Esophagus muscularis mucosa (tissue), 4 donors: ENCODE measurements around the gene PAQR5. TPM values are rescaled to one million over a fixed set of nuclear protein-coding genes. Genes with fewer than 3 reads are reported as not detected.

Experiments used
- DNase-seq: peaks from one replicate; pipeline ENCODE4 v3.0.0-alpha.2; 2017; ENCODE audit errors: extremely low spot score
- H3K27ac ChIP-seq, 4 donors: fragments of 200-600 bp; sonication (generic); replicated peaks in 1 of 4; 1 replicate in 3 of 4; 2 replicates in 1 of 4; pipeline ENCODE4 v1.5.1; 2016 to 2019; ENCODE audit warnings: mild to moderate bottlenecking in 1 of 4
- H3K27me3 ChIP-seq, 4 donors: fragments of 200-600 bp; sonication (generic); one replicate each; pipeline versions ENCODE4 v1.5.1 to v1.6.0; 2016 to 2019
- H3K36me3 ChIP-seq, 4 donors: fragments of 200-600 bp; sonication (generic); one replicate each; pipeline ENCODE4 v1.5.1; 2016 to 2019
- H3K4me1 ChIP-seq, 4 donors: fragments of 200-600 bp; sonication (generic); one replicate each; pipeline ENCODE4 v1.5.1; 2016 to 2019
- H3K4me3 ChIP-seq, 4 donors: fragments of 200-600 bp; sonication (generic); 1 replicate in 2 of 4; 2 replicates in 2 of 4; pipeline ENCODE4 v1.5.1; 2016 to 2019; ENCODE audit warnings: mild to moderate bottlenecking in 4 of 4, moderate library complexity in 1 of 4
- H3K9me3 ChIP-seq, 4 donors: fragments of 200-600 bp; sonication (generic); 1 replicate in 3 of 4; 2 replicates in 1 of 4; pipeline ENCODE4 v1.5.1; 2016 to 2019
- CTCF ChIP-seq, 3 experiments: fragments of 200-600 bp in 2 of 3; fragments of 450-650 bp in 1 of 3; sonication (generic) in 2 of 3; IDR thresholded peaks; one replicate each; pipeline ENCODE4 v1.5.1; 2017 to 2019; ENCODE audit warnings: antibody characterized with exemption in 3 of 3, mild to moderate bottlenecking in 2 of 3, moderate library complexity in 1 of 3
- EP300 ChIP-seq: sonication (generic); formaldehyde crosslinking; IDR thresholded peaks from one replicate; pipeline ENCODE4 v1.6.1; 2017; ENCODE audit warnings: antibody characterized with exemption
- POLR2A ChIP-seq: fragments of 450-650 bp; IDR thresholded peaks from one replicate; pipeline ENCODE4 v1.6.1; 2017; ENCODE audit warnings: antibody characterized with exemption, moderate library complexity, mild to moderate bottlenecking, low read depth
- POLR2AphosphoS5 ChIP-seq, 2 donors: sonication (generic); formaldehyde crosslinking; IDR thresholded peaks; one replicate each; pipeline ENCODE4 v1.6.1; 2017; ENCODE audit warnings: antibody characterized with exemption in 2 of 2
- WGBS: methylation state at CpG from one replicate; pipeline ENCODE4 v1.1.5; 2018; 5-methylcytosine and 5-hydroxymethylcytosine counted together
- intact Hi-C: fragments of 100-400 bp; cut with DNase I; formaldehyde crosslinking; loops from one replicate; pipeline ENCODE4 v1.15.1; 2023
- total RNA-seq, 4 donors: library from RNA; depleted of rRNA; stranded (reverse); fragments of >200 nt; gene quantifications; one replicate each; pipeline versions ENCODE4 v1.1.0 to v1.2.1, GENCODE V29; 2016

The PAQR5 gene
- total RNA-seq, 4 donors from 2014 or later: 0.32 to 3.0 (median 1.5) TPM

- H3K36me3 ChIP-seq: no peaks in the 10 kb centered on the region
- H3K4me1 ChIP-seq: no peaks in the 10 kb centered on the region
- WGBS: 76% methylated on average over 5 of the region's 5 CpGs
- H3K9me3 ChIP-seq: no peaks in the 10 kb centered on the region
- no peak for DNase-seq
- H3K4me3 ChIP-seq: no peak overlapping the region
- no peak overlapping the region for H3K27ac ChIP-seq
- TF ChIP-seq POLR2AphosphoS5 (IDR thresholded peaks at IDR 0.05) (no peak), CTCF (IDR thresholded peaks at IDR 0.05) (no peak)
- H3K27me3 ChIP-seq: peaks cover 0 to 13% (median 0%) of the 10 kb centered on the region in 4 donors
- intact Hi-C loops: no loop called here
Measured at GRCh38 chr15:69311319-69311721, 12.6 kb downstream of the PAQR5 start.

DNA sequence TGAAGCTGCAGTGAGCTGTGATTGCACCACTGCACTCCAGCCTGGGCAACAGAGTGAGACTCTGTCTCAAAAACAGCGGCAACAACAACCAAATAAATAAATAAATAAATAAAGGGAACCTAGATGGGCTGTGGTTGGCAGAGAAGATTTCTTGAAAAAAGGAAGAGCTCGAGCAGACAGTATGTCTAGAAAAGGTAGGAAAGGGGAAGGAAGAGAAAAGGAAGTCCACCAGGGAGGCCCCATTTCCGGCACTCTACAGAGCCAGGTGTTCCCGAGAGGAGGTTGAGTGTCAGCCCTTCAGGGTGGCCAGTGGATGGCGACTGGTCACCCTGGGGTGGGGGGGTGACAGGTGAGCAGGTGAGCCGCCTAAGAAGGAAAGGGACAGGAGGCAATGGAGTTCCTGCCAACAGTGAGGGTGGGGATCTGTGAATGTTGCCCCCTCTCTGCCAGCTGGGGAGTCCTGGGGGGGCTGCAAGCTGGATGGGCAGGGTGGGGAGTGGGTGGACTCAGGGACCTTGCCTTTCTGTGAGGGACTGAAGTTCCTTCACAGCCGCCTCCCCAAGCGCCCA, 14.8 kb downstream of the PAQR5 start:
- H3K9me3 ChIP-seq: no peaks in the 10 kb centered on the region
- H3K4me1 ChIP-seq: no peaks in the 10 kb centered on the region
- WGBS: 73% methylated on average over 8 of the region's 8 CpGs
- intact Hi-C loops: no loop called here
- H3K27ac ChIP-seq: no peak overlapping the region
- H3K27me3 ChIP-seq: peaks cover 0 to 5% (median 0%) of the 10 kb centered on the region in 4 donors
- H3K4me3 ChIP-seq: no peak overlapping the region
- DNase-seq: no peak
- TF ChIP-seq CTCF (IDR thresholded peaks at IDR 0.05): no peak
- no peak for TF ChIP-seq EP300
- no peak for TF ChIP-seq POLR2AphosphoS5 (IDR thresholded peaks at IDR 0.05)
- TF ChIP-seq POLR2A: no peak
- no peaks in the 10 kb centered on the region for H3K36me3 ChIP-seq

GRCh38 chr15:69314131-69314530, 15.4 kb downstream of the PAQR5 start:
- H3K36me3 ChIP-seq: no peaks in the 10 kb centered on the region
- no peaks in the 10 kb centered on the region for H3K27me3 ChIP-seq
- no peaks in the 10 kb centered on the region for H3K9me3 ChIP-seq
- no peak overlapping the region for H3K4me3 ChIP-seq
- no peak for TF ChIP-seq POLR2AphosphoS5 (IDR thresholded peaks at IDR 0.05)
- no peak for TF ChIP-seq POLR2A
- TF ChIP-seq EP300: no peak
- TF ChIP-seq CTCF (IDR thresholded peaks at IDR 0.05): no peak
- 80% methylated on average over 6 of the region's 6 CpGs for WGBS
- no peak for DNase-seq
- no peak overlapping the region for H3K27ac ChIP-seq
- intact Hi-C loops: no loop called here
- H3K4me1 ChIP-seq: no peaks in the 10 kb centered on the region

- WGBS: 89% methylated on average over 8 of the region's 8 CpGs
- Histone ChIP-seq H3K27me3 (no peaks in the 10 kb centered on the region), H3K36me3 (no peaks in the 10 kb centered on the region), H3K9me3 (no peaks in the 10 kb centered on the region), H3K4me3 (no peak overlapping the region), H3K27ac (no peak overlapping the region), H3K4me1 (no peaks in the 10 kb centered on the region)
- TF ChIP-seq EP300 (no peak), POLR2A (no peak), POLR2AphosphoS5 (IDR thresholded peaks at IDR 0.05) (no peak)
- intact Hi-C loops: no loop called here
- no peak for DNase-seq
Measured at GRCh38 chr15:69314736-69315135, 16.0 kb downstream of the PAQR5 start.

- 87% methylated on average over 9 of the region's 9 CpGs for whole genome bisulfite sequencing
- no peaks in the 10 kb centered on the region for H3K4me1 ChIP-seq
- intact Hi-C loops: no loop called here
- H3K9me3 ChIP-seq: no peaks in the 10 kb centered on the region
- H3K27me3 ChIP-seq: no peaks in the 10 kb centered on the region
- H3K27ac ChIP-seq: no peak overlapping the region
- TF ChIP-seq POLR2AphosphoS5 (IDR thresholded peaks at IDR 0.05) (no peak), EP300 (no peak)
- H3K36me3 ChIP-seq: no peaks in the 10 kb centered on the region
- no peak for DNase-seq
- no peak overlapping the region for H3K4me3 ChIP-seq
Measured at GRCh38 chr15:69315402-69316110, 16.8 kb downstream of the PAQR5 start.
